Liver (tissue), 9 donors: Measurements from ENCODE around the gene ARHGAP27. TPM values are rescaled to one million over a fixed set of nuclear protein-coding genes. Genes with fewer than 3 reads are reported as not detected.

Experiments
- DNase-seq: peaks from one replicate; pipeline ENCODE4 v3.0.0-alpha.2; 2017; ENCODE audit warnings: low spot score
- H3K27ac ChIP-seq, 2 donors: one replicate each; pipeline ENCODE4 v1.7.0; 2013; ENCODE audit warnings: inconsistent platforms in 2 of 2, low read length in 2 of 2, control low read depth in 1 of 2, low read depth in 1 of 2, mild to moderate bottlenecking in 1 of 2
- H3K27me3 ChIP-seq, 4 donors: one replicate each; pipeline versions ENCODE4 v1.6.1 to v1.7.0; 2013; ENCODE audit warnings: low read length in 3 of 4, inconsistent platforms in 1 of 4, mild to moderate bottlenecking in 1 of 4, moderate library complexity in 1 of 4; ENCODE audit not compliant: control insufficient read depth in 4 of 4, insufficient read depth in 4 of 4
- H3K36me3 ChIP-seq, 4 donors: one replicate each; pipeline versions ENCODE4 v1.6.1 to v1.7.0; 2013; ENCODE audit warnings: low read length in 3 of 4, mild to moderate bottlenecking in 3 of 4, low read depth in 1 of 4, moderate library complexity in 1 of 4; ENCODE audit not compliant: control insufficient read depth in 4 of 4, insufficient read depth in 3 of 4
- H3K4me1 ChIP-seq, 4 donors: one replicate each; pipeline versions ENCODE4 v1.6.1 to v1.7.0; 2013; ENCODE audit warnings: low read length in 3 of 4, mild to moderate bottlenecking in 3 of 4, moderate library complexity in 1 of 4; ENCODE audit not compliant: control insufficient read depth in 4 of 4, insufficient read depth in 4 of 4
- H3K4me3 ChIP-seq, 3 donors: one replicate each; pipeline versions ENCODE4 v1.6.1 to v1.7.0; 2013; ENCODE audit warnings: low read length in 3 of 3, control low read depth in 1 of 3, low read depth in 1 of 3, mild to moderate bottlenecking in 1 of 3
- H3K9ac ChIP-seq, 2 donors: one replicate each; pipeline ENCODE4 v1.7.0; 2013; ENCODE audit warnings: low read length in 2 of 2, mild to moderate bottlenecking in 2 of 2, moderate library complexity in 2 of 2, control low read depth in 1 of 2, low read depth in 1 of 2
- H3K9me3 ChIP-seq, 4 donors: one replicate each; pipeline versions ENCODE4 v1.6.1 to v1.7.0; 2013; ENCODE audit warnings: low read length in 3 of 4; ENCODE audit not compliant: control insufficient read depth in 4 of 4
- EGR1 ChIP-seq, 2 donors: IDR thresholded peaks; 2 replicates each; pipeline ENCODE4 v1.6.1; 2016 to 2018; ENCODE audit warnings: antibody characterized with exemption in 2 of 2, low read depth in 2 of 2
- FOXA1 ChIP-seq: IDR thresholded peaks from 2 replicates; pipeline ENCODE4 v1.6.1; 2016; ENCODE audit warnings: antibody characterized with exemption
- FOXA2 ChIP-seq: IDR thresholded peaks from 2 replicates; pipeline ENCODE4 v1.6.1; 2016; ENCODE audit warnings: antibody characterized with exemption
- GABPA ChIP-seq, 2 donors: IDR thresholded peaks in 1 of 2; conservative IDR thresholded peaks in 1 of 2; 2 replicates each; pipeline ENCODE4 v1.6.1; 2016; ENCODE audit warnings: antibody characterized with exemption in 2 of 2, mild to moderate bottlenecking in 1 of 2, moderate library complexity in 1 of 2
- HNF4A ChIP-seq, 2 donors: conservative IDR thresholded peaks; 2 replicates each; pipeline ENCODE4 v1.6.1; 2016; ENCODE audit warnings: antibody characterized with exemption in 2 of 2, mild to moderate bottlenecking in 2 of 2
- HNF4G ChIP-seq: IDR thresholded peaks from 2 replicates; pipeline ENCODE4 v1.6.1; 2016; ENCODE audit warnings: antibody characterized with exemption
- JUND ChIP-seq, 2 donors: IDR thresholded peaks; 2 replicates each; pipeline ENCODE4 v1.6.1; 2016; ENCODE audit warnings: antibody characterized with exemption in 2 of 2
- MAX ChIP-seq: IDR thresholded peaks from 2 replicates; pipeline ENCODE4 v1.6.1; 2016; ENCODE audit warnings: antibody characterized with exemption
- NR2F2 ChIP-seq: IDR thresholded peaks from 2 replicates; pipeline ENCODE4 v1.6.1; 2016; ENCODE audit warnings: antibody characterized with exemption
- RAD21 ChIP-seq, 2 donors: IDR thresholded peaks; 2 replicates each; pipeline ENCODE4 v1.6.1; 2016; ENCODE audit warnings: antibody characterized with exemption in 2 of 2, mild to moderate bottlenecking in 2 of 2
- RXRA ChIP-seq, 2 donors: IDR thresholded peaks; 2 replicates each; pipeline ENCODE4 v1.6.1; 2017 to 2018; ENCODE audit warnings: antibody characterized with exemption in 2 of 2, mild to moderate bottlenecking in 1 of 2
- SP1 ChIP-seq: IDR thresholded peaks from 2 replicates; pipeline ENCODE4 v1.6.1; 2018; ENCODE audit warnings: antibody characterized with exemption, mild to moderate bottlenecking
- TAF1 ChIP-seq: conservative IDR thresholded peaks from 2 replicates; pipeline ENCODE4 v1.6.1; 2016; ENCODE audit warnings: antibody characterized with exemption, mild to moderate bottlenecking
- YY1 ChIP-seq: IDR thresholded peaks from 2 replicates; pipeline ENCODE4 v1.6.1; 2016; ENCODE audit warnings: antibody characterized with exemption, mild to moderate bottlenecking
- ZBTB33 ChIP-seq: IDR thresholded peaks from 2 replicates; pipeline ENCODE4 v1.6.1; 2016; ENCODE audit warnings: antibody characterized with exemption
- WGBS: extraction: QIAGEN DNeasy Blood & Tissue Kit; methylation state at CpG from one replicate; pipeline ENCODE4 v1.1.7; 2013; 5-methylcytosine and 5-hydroxymethylcytosine counted together
- polyA plus RNA-seq, 2 donors: library from polyadenylated mRNA; stranded (reverse) in 1 of 2; unstranded in 1 of 2; fragments of 200-250 nt in 1 of 2; fragments of >200 nt in 1 of 2; fragmentation: Nextera tagmentation in 1 of 2; extraction: Ambion mirVana in 1 of 2; gene quantifications; one replicate each; pipeline versions ENCODE4 v1.2.1 to v1.2.3, GENCODE V29; 2013 to 2015
- total RNA-seq, 2 donors: library from RNA; depleted of rRNA; stranded (reverse); fragments of >200 nt; gene quantifications; one replicate each; pipeline ENCODE4 v1.2.3, GENCODE V29; 2014
- TF ChIP-seq, protein P1 (sequence below): IDR thresholded peaks from 2 replicates; pipeline ENCODE4 v1.6.1; 2016; ENCODE audit warnings: antibody characterized with exemption
- TF ChIP-seq, protein P2 (sequence below): IDR thresholded peaks from 2 replicates; pipeline ENCODE4 v1.6.1; 2016; ENCODE audit warnings: antibody characterized with exemption, mild to moderate bottlenecking
- TF ChIP-seq, protein P3 (sequence below): fragments of 150-350 bp; IDR thresholded peaks from 2 replicates; pipeline ENCODE4 v1.5.1; 2017; ENCODE audit warnings: improper control_type of control experiment, low read depth, low read length; ENCODE audit not compliant: missing input control
- donor health status: healthy.
- donor health status: healthy.
- donor health status: healthy.
- donor health status: healthy.
- donor health status: healthy.

ARHGAP27 gene
- total and polyA plus RNA-seq, 4 donors, result 1.8 to 10.9 (median 7.8) TPM

DNA sequence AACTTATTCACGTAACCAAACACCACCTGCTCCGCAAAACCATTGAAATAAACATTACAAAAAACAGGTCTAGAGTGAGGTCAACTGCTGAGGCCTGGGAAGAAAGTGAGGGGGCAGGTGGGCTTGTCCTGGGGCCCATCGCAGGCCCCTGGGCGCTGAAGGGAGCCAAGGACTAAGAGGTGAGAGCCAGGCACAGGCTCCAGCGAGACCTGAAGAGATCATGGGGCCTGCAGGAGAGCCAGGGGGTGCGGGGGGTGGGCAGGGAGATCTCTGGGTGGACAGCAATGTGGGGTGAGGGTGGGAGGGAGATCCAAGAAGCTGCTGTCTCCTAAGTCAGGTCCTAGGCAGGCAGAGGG lies 7.9 kb downstream of the ARHGAP27 start:
- Histone ChIP-seq H3K27me3 (no peaks in the 10 kb centered on the region), H3K36me3 (no peaks in the 10 kb centered on the region), H3K27ac (no peak overlapping the region), H3K4me3 (no peak overlapping the region), H3K9ac (no peak overlapping the region), H3K9me3 (no peaks in the 10 kb centered on the region), H3K4me1 (peaks cover 3 to 18% (median 14%) of the 10 kb centered on the region in 4 donors)
- DNase-seq, result no peak
- TF ChIP-seq JUND (IDR thresholded peaks at IDR 0.05) (no peak), EGR1 (IDR thresholded peaks at IDR 0.05; ENCODE audit: low read depth in 2 of 2) (no peak), YY1 (no peak), FOXA1 (no peak), RXRA (IDR thresholded peaks at IDR 0.05) (no peak), GABPA (IDR thresholded peaks at IDR 0.05 in 1 of 2, conservative IDR thresholded peaks at IDR 0.05 in 1 of 2) (no peak), RAD21 (IDR thresholded peaks at IDR 0.05) (no peak), HNF4G (no peak), HNF4A (conservative IDR thresholded peaks at IDR 0.05) (no peak), ZBTB33 (no peak)
- TF ChIP-seq, protein P1, sequence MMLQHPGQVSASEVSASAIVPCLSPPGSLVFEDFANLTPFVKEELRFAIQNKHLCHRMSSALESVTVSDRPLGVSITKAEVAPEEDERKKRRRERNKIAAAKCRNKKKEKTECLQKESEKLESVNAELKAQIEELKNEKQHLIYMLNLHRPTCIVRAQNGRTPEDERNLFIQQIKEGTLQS, result no peak
- WGBS, result 87% methylated on average over 6 of the region's 6 CpGs

- Histone ChIP-seq H3K4me3 (no peak overlapping the region), H3K36me3 (no peaks in the 10 kb centered on the region), H3K27me3 (no peaks in the 10 kb centered on the region), H3K9me3 (no peaks in the 10 kb centered on the region), H3K9ac (no peak overlapping the region), H3K27ac (no peak overlapping the region), H3K4me1 (peaks cover 0 to 13% (median 9%) of the 10 kb centered on the region in 4 donors)
- WGBS, result 92% methylated on average over 1 of the region's 1 CpG
- TF ChIP-seq EGR1 (IDR thresholded peaks at IDR 0.05; ENCODE audit: low read depth in 2 of 2) (no peak), RXRA (IDR thresholded peaks at IDR 0.05) (no peak), ZBTB33 (no peak), RAD21 (IDR thresholded peaks at IDR 0.05) (no peak), FOXA1 (no peak), MAX (no peak), FOXA2 (no peak), HNF4G (no peak), JUND (IDR thresholded peaks at IDR 0.05) (no peak), TAF1 (no peak), YY1 (no peak), NR2F2 (no peak), HNF4A (conservative IDR thresholded peaks at IDR 0.05) (no peak), GABPA (IDR thresholded peaks at IDR 0.05 in 1 of 2, conservative IDR thresholded peaks at IDR 0.05 in 1 of 2) (no peak), SP1 (no peak)
- TF ChIP-seq, protein P1, result no peak
- TF ChIP-seq, protein P2, sequence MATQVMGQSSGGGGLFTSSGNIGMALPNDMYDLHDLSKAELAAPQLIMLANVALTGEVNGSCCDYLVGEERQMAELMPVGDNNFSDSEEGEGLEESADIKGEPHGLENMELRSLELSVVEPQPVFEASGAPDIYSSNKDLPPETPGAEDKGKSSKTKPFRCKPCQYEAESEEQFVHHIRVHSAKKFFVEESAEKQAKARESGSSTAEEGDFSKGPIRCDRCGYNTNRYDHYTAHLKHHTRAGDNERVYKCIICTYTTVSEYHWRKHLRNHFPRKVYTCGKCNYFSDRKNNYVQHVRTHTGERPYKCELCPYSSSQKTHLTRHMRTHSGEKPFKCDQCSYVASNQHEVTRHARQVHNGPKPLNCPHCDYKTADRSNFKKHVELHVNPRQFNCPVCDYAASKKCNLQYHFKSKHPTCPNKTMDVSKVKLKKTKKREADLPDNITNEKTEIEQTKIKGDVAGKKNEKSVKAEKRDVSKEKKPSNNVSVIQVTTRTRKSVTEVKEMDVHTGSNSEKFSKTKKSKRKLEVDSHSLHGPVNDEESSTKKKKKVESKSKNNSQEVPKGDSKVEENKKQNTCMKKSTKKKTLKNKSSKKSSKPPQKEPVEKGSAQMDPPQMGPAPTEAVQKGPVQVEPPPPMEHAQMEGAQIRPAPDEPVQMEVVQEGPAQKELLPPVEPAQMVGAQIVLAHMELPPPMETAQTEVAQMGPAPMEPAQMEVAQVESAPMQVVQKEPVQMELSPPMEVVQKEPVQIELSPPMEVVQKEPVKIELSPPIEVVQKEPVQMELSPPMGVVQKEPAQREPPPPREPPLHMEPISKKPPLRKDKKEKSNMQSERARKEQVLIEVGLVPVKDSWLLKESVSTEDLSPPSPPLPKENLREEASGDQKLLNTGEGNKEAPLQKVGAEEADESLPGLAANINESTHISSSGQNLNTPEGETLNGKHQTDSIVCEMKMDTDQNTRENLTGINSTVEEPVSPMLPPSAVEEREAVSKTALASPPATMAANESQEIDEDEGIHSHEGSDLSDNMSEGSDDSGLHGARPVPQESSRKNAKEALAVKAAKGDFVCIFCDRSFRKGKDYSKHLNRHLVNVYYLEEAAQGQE, result no peak
- TF ChIP-seq, protein P3, sequence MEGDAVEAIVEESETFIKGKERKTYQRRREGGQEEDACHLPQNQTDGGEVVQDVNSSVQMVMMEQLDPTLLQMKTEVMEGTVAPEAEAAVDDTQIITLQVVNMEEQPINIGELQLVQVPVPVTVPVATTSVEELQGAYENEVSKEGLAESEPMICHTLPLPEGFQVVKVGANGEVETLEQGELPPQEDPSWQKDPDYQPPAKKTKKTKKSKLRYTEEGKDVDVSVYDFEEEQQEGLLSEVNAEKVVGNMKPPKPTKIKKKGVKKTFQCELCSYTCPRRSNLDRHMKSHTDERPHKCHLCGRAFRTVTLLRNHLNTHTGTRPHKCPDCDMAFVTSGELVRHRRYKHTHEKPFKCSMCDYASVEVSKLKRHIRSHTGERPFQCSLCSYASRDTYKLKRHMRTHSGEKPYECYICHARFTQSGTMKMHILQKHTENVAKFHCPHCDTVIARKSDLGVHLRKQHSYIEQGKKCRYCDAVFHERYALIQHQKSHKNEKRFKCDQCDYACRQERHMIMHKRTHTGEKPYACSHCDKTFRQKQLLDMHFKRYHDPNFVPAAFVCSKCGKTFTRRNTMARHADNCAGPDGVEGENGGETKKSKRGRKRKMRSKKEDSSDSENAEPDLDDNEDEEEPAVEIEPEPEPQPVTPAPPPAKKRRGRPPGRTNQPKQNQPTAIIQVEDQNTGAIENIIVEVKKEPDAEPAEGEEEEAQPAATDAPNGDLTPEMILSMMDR, result no peak
- no peak for DNase-seq
These were observed 8.7 kb downstream of the ARHGAP27 start for GRCh38 chr17:45423975-45424335.
